NCI-H510A treated with DMSO at 0.1 percent for 48 hours (cell line): ENCODE results near the gene RTL10.
"Not testable (repeated sequence)": the region's sequence is repeated elsewhere in the genome, so short reads cannot be mapped to it uniquely, and the experiment has no call there.

ENCODE experiments used
- DNase-seq: peaks from one replicate; lab custom pipeline; 2025; lab: John Stamatoyannopoulos, UW

RTL10 gene

DNA sequence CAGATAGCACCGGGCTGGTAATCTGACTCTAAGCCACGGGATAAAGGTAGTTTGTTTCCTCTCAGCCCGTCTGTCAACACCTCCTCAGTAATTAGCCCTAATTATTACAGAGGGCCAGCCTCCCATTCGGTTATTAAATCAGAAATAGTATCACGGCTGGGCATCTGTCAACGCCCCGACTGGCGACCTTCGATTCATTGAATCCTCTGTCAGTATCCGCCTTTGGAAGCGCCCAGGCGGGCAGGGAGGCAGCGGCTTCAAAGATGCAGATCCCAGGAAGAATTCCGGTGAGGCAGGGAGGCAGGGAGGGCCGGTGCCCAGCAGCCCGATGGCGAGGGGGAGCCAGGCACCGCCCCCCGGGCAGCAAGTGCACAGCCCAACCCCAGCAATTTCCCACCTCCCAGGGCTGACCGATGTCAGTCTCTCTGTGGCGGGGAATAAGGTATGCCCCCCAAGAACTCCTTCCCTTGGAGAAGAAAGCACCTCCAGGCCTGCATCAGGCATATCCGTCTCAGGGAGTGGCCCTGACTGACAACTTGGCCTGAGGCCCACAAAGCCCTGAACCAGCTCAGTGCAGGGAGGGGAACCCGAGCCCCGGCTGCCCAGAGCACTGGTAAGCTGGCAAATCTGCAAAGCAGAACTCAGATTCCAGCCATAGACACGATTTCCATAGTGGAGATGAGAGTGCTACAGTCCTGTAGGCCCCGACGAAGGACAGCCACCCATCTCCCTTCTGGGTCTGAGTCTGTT, 11.4 kb downstream of the RTL10 start:
- no peak for DNase-seq

DNA sequence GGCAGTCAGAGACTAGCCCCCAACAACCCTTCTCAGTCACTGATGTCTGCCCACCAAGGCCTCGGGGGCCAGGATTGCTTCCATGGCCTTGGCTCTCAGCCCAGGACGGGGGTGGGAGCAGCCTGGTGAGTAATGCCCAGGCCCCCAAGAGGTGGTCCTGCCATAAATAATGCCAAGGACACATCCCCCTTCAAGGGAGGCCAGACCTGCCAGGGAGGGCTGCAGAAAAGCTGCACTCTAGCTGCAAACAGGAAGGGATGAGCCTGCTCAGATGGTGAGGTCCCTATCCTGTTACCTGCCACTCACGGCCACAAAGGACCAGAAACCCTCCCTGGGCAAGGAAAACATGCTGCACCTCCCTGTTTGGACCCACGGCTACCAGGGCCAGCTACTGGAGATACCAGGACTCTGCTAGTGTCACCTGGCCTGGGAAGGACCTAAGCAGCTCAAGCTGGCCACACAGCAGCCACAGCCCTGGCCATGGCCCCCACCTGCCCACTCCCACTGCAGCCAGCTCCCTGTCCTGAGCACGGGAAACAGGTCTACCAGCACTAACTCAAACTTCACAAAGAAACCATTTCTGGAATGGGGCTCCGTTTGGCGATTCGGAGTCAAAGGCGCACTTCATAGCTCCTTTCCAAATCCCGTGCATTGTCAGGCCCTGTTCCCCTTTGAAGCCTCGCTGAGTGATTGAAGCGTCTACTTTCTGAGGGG, 12.1 kb downstream of the RTL10 start:
- DNase-seq = no peak

DNA sequence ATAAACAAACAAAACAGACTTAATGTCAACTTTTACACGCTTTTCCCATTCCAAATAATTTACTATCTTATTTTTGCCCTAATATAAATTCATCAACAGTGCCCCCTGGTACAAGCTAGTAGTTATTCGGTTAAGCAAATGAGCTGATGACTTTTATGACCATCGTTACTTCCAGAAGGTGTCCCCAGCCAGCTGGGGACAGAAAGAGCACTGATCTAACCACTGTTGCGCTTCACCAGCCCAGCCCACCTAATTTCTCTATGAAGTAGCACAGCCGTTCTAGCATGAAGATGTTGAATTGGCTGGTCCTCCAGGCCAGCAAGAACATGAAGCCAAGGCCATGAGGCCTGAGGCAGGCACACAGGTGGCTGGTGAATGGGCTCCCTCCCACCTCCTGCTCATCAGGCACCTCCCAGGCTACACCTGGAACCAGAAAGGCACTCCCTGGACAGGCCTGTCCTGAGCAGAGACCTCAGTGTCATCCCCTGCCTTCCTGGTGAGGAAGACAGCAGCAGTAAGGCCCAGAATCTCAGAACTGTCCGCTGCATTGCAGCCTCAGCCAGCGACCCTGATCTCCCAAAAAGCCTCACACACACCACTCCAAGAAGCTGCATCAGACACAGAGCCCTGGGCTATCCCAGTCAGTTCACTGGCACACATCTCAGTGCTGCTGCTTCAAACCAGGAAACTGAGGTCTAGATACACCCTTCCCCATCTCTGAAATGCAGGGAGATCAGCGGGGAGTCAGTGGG, 12.9 kb downstream of the RTL10 start:
- no peak for DNase-seq

DNA sequence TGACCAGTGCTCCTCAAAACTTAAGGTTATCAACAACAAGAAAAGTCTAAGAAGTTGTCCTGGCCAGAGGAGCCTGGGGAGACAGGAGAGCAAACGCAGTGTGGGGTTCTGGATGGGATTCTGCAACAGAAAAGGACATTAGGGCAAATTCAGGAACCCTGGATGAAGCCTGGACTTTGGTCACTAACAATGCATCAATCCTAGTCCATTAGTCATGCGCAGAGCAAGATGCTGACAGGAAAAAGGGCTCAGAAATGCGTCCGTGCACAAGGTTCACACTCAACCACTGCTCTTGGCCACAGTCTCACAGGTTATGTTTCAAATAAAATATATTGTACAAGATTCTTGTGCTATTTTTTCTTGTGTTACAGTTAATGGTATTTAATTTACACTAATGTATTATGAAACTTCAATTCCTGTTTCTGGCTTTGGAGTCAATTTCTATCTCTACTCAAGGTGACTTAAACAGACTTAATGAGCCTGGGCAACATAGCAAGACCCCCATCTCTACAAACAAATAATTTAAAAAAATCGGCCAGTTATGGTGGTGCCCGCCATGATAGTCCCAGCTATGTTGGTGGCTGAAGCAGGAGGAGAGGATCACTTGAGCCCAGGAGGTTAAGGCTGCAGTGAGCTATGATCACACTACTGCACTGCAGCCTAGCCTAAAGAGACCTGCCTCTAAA, 13.6 kb downstream of the RTL10 start:
- no peak for DNase-seq

DNA sequence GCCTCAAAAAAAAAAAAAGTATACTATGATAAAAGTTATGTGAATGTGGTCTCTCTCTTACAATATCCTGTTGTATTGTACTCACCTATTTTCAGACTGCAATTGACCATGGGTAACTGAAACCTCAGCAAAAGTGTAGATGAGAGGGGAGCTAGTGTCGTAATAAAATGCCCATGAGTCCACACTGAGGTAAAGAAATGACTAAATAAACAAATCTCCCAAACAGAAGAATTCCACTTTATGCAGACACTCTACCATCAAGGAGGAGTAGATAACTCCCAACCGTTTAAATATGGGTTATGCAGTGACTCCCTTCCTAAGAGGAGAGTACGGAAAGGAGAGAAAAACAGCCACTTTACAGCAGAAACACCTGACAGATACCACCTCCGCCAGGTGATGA, 14.6 kb downstream of the RTL10 start:
- no peak for DNase-seq

DNA sequence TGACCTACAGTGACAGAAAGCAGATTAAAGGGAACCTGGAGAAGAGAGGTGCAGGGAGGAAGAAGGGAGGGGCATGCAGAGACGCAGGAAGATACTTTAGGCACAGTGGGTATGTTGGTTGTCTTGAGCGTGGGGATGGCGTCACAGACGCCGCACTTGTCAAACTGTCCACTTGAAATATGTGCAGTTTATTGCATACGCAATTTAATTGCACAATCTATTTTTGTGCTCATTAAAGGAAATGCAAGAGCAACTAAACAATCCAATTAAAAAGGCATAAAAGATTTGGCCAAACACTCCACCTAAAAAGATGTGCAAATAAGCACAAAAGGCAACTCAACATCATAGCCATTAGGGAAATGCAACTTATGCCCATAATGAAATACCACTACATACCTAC, 16.8 kb downstream of the RTL10 start:
- DNase-seq = no peak

DNA sequence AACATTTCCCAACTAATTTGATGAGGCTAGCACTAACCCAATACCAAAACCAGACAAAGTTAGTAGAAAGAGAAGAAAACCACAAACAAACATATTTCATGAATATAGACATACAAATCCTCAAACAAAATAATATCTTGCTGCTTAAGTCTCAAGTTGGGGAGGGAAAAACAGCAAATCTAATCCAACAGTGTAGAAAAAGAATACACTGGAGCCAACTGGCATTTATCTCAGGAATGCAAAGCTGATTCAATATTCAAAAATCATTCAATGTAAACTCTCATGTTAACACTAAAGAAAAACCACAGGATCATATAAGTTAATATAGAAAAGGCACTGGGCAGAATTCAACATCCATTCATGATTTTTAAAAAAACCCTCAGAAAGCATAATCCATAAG, 18.2 kb downstream of the RTL10 start:
- DNase-seq = no peak

DNA sequence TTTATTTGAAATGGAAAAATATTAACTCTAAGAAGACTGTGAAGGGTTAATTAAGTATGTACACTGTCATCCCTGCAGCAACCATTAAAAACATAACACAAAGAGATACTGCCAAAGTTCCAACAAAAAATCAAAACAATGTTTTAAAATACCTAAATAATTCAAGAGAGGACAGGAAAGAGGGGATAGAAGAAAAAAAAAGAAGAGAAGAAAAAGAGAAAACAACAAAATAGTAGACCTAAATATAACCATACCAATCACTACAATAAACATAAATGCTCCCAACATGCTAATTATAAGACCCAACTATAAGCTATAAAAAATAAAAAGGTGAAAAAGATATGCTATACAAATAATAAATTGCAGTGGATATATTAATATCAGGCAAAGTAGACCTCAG, 20.1 kb downstream of the RTL10 start:
- no peak for DNase-seq

DNA sequence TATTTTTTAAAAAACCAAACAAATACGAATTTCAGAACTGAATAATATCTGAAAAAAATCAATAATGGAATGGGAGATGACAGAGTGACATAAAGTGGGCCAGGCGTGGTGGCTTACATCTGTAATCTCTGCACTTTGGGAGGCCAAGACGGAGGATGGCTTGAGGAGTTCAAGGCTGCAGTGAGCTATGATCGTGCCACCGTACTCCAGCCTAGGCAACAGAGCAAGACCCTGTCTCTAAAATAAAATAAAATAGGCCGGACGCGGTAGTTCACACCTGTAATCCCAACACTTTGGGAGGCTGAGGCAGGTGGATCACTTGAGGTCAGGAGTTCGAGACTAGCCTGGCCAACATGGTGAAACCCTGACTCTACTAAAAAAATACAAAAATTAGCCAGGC, 21.3 kb downstream of the RTL10 start:
- not testable (repeated sequence) for DNase-seq

DNA sequence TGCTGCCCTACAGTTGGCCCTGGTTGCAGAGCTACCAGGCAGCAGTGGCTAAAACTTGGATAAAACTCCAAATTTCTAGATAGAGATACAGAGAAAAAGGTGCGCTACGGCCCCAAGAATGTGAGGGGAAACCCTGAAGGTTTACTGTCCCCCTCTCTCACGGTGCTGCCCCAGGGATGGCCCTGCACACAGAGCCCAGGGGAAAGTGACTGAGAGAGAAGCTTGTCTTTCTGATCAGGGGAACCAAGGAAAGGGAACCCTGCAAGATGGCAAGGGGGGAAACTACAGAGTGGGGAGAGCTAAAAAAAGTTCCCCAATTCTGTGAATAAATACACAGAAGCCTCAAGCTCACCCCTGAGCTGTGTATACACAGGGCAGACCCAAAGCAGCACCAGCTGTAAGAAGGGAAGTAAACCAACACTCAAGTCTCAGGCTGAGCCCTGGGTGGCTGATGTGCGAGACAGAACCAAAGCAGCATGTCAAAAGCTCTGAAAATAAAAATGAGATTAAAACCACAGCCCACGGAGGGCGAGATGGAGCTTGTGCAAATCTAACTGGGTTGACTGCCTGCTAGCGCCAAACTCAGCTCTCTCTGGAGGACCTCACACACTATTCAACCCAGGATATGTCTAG, 22.1 kb downstream of the RTL10 start:
- no peak for DNase-seq

DNA sequence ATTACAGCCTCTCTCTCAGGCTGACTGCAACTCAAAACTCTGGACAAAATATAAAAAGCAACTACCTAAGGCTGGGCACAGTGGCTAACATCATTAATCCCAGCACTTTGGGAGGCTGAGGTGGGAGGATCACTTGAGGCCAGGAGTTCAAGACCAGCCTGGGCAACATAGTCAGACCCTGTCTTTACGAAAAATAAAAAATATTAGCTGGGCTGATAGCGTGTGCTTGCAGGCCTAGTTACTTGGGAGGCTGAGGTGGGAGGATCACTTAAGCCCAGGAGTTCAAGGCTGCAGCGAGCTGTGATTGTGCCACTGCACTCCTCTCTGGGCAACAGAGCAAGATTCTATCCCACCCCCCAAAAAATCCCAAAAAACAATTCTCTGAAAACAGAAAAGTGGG, 22.7 kb downstream of the RTL10 start:
- DNase-seq = not testable (repeated sequence)

DNA sequence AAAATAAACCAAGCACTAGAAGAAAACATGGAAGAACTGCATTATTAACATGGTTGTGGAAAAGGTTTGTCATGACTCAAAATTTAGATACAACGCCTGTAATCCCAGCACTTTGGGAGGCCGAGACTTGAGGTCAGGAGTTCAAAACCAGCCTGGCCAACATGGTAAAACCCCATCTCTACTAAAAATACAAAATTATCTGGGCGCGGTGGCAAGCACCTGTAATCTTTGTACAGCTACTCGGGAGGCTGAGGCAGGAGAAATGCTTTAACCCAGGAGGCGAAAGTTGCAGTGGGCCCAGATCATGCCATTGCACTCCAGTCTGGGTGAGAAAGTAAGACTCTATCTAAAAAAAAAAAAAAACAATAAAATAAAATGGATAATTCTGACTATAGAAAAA, 23.7 kb downstream of the RTL10 start:
- DNase-seq = no peak

DNA sequence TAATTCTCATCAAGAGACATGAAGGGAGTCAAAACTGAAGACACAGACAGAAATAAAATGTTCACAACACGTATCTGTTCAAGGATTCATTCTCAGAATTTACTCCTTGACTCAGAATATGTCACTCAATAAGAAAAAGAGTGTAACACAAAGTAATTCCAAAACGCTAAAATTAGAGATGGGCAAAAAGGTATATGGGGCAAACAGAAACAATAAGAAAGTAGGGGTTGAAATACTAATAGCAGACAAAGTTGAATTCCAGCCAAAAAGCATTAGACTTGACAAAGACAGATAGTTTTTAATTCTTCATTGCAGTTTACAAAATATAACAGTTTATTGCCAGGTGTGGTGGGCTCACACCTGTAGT, 26.7 kb downstream of the RTL10 start:
- no peak for DNase-seq

DNA sequence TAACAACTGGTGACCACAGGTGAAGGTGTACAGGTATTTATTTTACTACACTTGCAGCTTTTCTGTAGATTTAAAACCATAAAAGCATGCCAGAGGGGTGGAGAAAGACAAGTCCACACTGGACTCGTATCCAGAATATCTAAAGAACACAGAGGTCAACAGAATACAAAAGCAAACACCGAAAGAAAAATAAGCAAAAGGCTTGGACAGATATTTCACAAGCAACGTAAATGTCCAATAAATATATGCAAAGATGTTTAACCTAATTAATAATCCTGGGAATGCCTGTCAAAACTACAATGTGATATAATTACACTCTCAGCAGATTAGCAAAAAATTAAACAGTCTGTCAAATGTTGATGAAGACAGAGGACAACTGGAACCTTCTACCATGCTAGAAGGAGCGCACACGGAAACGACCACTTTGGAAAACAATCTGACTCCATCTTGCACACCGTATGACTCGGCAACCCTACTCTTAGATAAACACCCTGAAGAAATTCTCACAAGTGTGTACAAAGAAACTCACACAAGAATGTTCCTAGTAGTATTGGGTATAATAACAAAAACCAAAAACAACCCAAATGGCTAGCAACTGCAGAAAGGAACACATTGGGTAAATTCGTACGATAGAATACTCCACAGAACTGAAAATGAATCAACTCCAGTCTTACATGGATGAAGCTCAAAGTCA, 27.2 kb downstream of the RTL10 start:
- no peak for DNase-seq

DNA sequence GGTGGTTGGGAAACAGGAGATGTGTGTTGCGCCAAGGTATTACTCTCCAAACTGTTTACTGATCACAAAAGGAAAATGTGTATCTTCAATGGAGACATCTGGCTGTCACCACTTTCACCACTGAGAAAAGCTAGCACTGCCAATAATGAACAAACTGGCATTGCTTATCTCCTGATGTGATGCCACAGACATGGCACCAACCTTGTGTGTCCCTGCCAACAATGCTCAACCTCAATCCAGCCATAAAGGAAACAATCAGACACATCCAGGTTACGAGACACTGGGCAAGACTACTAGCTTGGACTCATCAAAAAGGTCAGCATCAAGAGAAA, 28.1 kb downstream of the RTL10 start:
- no peak for DNase-seq

DNA sequence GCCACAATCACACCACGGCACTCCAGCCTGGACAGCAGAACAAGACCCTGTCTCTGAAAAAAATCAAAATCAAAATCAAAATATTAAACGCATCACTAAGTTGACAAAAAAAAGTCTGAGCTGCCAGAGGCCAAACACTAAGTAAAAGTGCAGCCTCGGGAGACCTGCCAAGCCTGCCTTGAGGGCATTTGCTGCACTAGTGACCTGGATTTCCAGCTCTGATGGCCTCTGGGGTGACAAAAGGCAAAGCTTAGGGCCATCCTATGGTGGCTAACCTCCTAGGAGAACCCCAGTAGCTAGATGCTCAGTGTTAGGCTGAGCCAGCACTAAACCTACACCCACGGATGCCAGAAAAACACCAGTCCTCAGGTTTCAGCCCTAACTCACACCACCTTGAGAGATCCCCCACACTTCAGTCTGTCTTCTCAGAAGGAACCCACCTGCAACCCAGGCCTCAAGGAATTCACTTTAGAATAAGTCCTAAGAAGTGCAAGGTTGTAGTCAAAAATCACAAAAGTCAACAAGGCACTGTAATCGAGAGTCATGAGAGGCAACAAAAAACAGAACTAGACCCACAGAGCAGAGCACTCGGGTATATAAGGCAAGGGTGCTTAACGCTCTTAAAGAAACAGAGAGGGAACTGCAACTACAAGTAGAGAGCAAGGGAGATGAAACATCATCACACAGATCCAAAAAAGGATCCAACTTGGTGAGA, 28.6 kb downstream of the RTL10 start:
- DNase-seq = no peak

DNA sequence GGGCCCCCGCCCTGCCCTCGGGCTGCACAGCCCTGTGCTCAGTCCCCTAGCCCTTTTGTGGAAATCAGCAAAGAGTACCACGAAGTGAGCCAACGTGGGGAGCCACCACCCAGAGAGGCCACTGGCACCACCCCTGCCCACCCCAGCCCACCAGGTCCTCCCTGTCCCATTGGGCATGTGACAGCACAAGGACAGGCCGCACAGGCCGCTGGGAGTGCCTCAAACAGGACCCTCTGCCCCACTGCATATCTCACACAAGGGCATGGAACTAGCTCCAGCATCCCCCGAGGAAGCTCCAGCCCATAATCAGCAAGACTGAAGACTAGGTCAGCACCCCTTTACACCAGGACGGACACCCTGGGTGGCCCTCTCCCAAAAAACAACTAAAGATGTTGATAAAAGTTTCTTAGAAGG, 29.7 kb downstream of the RTL10 start:
- no peak for DNase-seq

DNA sequence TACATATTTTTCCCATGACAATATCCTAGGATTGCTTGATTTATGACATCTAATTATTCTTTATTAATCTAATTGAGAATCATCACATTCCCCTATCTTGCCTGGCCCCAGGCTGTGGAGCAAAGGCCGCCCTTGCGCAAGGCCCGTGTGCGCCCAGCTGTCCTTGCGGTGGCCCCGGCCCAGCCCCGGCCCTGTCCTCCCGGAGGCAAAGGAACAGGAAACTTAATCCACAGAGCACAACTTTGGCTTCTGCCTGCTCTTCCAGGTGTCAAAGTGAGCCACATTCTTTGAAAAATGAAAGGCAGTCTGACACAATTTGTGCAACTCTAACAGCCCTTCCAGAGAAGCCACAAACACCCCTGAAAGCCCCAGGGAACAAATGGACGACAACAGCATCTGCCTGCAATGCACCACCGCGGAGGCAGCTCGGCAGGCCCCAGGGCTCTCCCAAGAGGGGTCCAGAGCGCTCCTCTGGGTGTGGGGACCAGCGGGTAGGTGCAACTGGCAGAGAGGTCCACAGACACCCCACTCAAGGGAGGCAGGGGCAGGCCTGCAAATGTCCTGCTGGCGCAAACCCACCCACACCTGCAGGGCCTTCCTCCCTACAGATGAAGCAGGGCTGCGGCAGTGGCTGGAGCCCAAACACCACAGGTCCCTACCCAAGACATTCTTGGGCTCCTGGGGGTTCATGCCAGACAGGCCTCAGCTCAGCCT, 30.3 kb downstream of the RTL10 start:
- no peak for DNase-seq

DNA sequence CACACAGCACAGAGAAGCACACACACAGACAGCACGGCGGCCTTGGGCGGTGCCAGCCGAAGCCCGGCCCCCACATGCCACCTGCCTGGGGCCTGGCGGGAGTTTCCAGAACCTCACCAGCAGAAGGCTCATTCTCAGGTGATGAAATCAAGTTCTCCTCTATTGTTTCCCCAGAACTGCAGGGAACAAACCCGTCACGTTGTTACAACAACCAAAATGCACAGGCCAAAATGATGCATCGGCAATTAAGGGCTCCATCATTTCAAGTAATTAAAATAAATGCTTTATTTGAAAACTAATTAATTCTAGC, 30.8 kb downstream of the RTL10 start:
- DNase-seq = no peak

DNA sequence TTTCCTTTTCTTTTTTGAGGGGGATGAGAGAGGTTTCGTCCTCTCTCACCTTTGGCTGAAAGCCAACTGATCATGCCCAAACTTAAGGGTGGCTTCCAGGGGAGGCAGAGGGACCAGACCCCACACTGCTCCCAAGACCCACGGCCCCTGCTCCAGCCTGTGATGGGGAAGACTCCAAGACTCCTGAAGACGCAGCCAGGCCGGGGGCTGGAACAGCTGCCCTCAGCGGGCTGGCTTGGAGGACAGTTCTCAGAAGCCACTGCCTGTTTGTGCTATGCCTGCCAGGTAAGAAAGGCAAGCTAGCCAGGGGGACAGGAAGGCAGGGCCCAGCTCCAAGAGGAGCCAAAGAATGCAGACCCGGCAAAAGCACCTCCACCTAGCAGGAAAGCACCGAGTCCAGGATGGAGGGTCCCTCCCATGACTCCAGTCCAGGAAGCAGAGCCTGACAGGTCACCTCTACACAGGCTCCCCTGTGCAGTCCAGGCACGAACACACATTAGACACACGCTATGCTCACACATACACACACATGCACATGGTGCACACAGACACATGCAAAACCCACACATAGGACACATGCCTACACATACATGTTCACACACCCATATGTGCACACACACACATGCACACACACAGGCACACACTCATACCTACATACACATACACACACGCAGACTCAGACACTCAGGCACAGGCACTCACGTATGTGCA, 31.3 kb downstream of the RTL10 start:
- DNase-seq = no peak
